SU-DHL-6 (cell line): Measurements from ENCODE around the gene PRIM1.

ENCODE experiments used
- CTCF ChIP-seq: fragments of 200-600 bp; sonication (generic); IDR thresholded peaks from one replicate; pipeline ENCODE4 v1.5.1; 2017; ENCODE audit warnings: antibody characterized with exemption, mild to moderate bottlenecking, low read length, moderate library complexity; ENCODE audit not compliant: insufficient read depth, poor library complexity, severe bottlenecking
- EZH2phosphoT487 ChIP-seq: fragments of 200-600 bp; sonication (generic), shearing (Covaris generic); conservative IDR thresholded peaks from 2 replicates; pipeline ENCODE4 v1.6.1; 2018; ENCODE audit warnings: mild to moderate bottlenecking, antibody characterized with exemption, low read length, moderate library complexity, mixed read lengths

- TF ChIP-seq CTCF (no peak), EZH2phosphoT487 (no peak)
These were observed 67.3 kb downstream of the PRIM1 start for GRCh38 chr12:56684745-56685359.
